ENCODE measurements around the gene CLCN6. TPM values are rescaled to one million over a fixed set of nuclear protein-coding genes. Genes with fewer than 3 reads are reported as not detected.

The CLCN6 gene
- total RNA-seq, 1 experiment from 2014 or later = 13.7 TPM

- BruUV-seq (replicated peaks) = no TSS peak
- intact Hi-C loops (cut with micrococcal nuclease) = loop anchor here (10.0 kb wide), 2 partner anchors 368 to 802 kb away; no protein-coding TSS in a partner anchor
- Histone ChIP-seq H3K79me2 (ENCODE audit: insufficient read depth, low read length) (no peaks in the 10 kb centered on the region), H3K4me1 (ENCODE audit: control insufficient read depth in 1 of 2, insufficient read depth in 2 of 2, low read length in 2 of 2) (no peaks in the 10 kb centered on the region), H2AFZ (ENCODE audit: low read depth, low read length, poor library complexity, severe bottlenecking) (no peak overlapping the region), H3K27ac (ENCODE audit: low read depth, low read length) (no peak overlapping the region), H3K4me2 (ENCODE audit: low read length) (no peak overlapping the region), H3K27me3 (ENCODE audit: insufficient read depth, low read length) (no peaks in the 10 kb centered on the region), H3K9ac (ENCODE audit: low read length) (no peak overlapping the region), H3K9me3 (ENCODE audit: control insufficient read depth in 1 of 2, insufficient read depth in 1 of 2, low read depth in 1 of 2, low read length in 2 of 2) (no peaks in the 10 kb centered on the region), H3K9me2 (ENCODE audit: insufficient read depth) (no peaks in the 10 kb centered on the region), H3K4me3 (replicated peaks in 1 of 2; ENCODE audit: low read depth in 1 of 2, low read length in 2 of 2) (no peak overlapping the region), H3K36me3 (ENCODE audit: control insufficient read depth in 1 of 2, insufficient read depth in 2 of 2, low read length in 2 of 2) (peaks cover 7 to 26% of the 10 kb centered on the region in 2 experiments; a peak in 2 of 4 replicates), H4K20me1 (ENCODE audit: insufficient read depth) (no peaks in the 10 kb centered on the region)
- ATAC-seq = no peak
- POLR2A ChIA-PET = interaction anchor here (1.0 to 1.1 kb wide), 2 partner anchors 55 to 71 kb away, joined by 3 to 4 read pairs; no protein-coding TSS in a partner anchor
- no peak for DNase-seq (ENCODE audit: low read depth, low spot score)
- CTCF ChIA-PET = interaction anchor here (1.0 kb wide), 1 partner anchor 59 kb away, joined by 4 read pairs; no protein-coding TSS in a partner anchor
- RAD21 ChIA-PET (ENCODE audit: low non-redundant PET in 1 of 2, low total read pairs in 2 of 2, uncharacterized antibody in 2 of 2, unreplicated experiment in 2 of 2) = no interaction called here
- TF ChIP-seq, protein P1, sequence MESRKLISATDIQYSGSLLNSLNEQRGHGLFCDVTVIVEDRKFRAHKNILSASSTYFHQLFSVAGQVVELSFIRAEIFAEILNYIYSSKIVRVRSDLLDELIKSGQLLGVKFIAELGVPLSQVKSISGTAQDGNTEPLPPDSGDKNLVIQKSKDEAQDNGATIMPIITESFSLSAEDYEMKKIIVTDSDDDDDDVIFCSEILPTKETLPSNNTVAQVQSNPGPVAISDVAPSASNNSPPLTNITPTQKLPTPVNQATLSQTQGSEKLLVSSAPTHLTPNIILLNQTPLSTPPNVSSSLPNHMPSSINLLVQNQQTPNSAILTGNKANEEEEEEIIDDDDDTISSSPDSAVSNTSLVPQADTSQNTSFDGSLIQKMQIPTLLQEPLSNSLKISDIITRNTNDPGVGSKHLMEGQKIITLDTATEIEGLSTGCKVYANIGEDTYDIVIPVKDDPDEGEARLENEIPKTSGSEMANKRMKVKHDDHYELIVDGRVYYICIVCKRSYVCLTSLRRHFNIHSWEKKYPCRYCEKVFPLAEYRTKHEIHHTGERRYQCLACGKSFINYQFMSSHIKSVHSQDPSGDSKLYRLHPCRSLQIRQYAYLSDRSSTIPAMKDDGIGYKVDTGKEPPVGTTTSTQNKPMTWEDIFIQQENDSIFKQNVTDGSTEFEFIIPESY (IDR thresholded peaks at IDR 0.05; ENCODE audit: extremely low read depth, insufficient replicate concordance, low read length) = no peak
- no peak for TF ChIP-seq SP1 (IDR thresholded peaks at IDR 0.05; ENCODE audit: low read depth)
- TF ChIP-seq SRF (IDR thresholded peaks at IDR 0.05; ENCODE audit: low read depth) = no peak
- TF ChIP-seq YY1 (IDR thresholded peaks at IDR 0.05; ENCODE audit: extremely low read depth, insufficient replicate concordance, low read depth, low read length) = no peak
- TF ChIP-seq, protein P2, sequence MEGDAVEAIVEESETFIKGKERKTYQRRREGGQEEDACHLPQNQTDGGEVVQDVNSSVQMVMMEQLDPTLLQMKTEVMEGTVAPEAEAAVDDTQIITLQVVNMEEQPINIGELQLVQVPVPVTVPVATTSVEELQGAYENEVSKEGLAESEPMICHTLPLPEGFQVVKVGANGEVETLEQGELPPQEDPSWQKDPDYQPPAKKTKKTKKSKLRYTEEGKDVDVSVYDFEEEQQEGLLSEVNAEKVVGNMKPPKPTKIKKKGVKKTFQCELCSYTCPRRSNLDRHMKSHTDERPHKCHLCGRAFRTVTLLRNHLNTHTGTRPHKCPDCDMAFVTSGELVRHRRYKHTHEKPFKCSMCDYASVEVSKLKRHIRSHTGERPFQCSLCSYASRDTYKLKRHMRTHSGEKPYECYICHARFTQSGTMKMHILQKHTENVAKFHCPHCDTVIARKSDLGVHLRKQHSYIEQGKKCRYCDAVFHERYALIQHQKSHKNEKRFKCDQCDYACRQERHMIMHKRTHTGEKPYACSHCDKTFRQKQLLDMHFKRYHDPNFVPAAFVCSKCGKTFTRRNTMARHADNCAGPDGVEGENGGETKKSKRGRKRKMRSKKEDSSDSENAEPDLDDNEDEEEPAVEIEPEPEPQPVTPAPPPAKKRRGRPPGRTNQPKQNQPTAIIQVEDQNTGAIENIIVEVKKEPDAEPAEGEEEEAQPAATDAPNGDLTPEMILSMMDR (IDR thresholded peaks at IDR 0.05 in 2 of 3, conservative IDR thresholded peaks at IDR 0.05 in 1 of 3; ENCODE audit: borderline replicate concordance in 1 of 3, insufficient read depth in 1 of 3, low read depth in 2 of 3, low read length in 2 of 3) = no peak
- TF ChIP-seq CBX3 (IDR thresholded peaks at IDR 0.05; ENCODE audit: low read depth) = no peak
- TF ChIP-seq EZH2phosphoT487 (IDR thresholded peaks at IDR 0.05; ENCODE audit: borderline replicate concordance) = no peak
- TF ChIP-seq ZNF274 (IDR thresholded peaks at IDR 0.05; ENCODE audit: low read depth, low read length) = no peak
- no peak for TF ChIP-seq FOSL1 (IDR thresholded peaks at IDR 0.05; ENCODE audit: low read depth)
- TF ChIP-seq ATF3 (IDR thresholded peaks at IDR 0.05) = no peak
- TF ChIP-seq RAD21 (IDR thresholded peaks at IDR 0.05; ENCODE audit: low read depth) = no peak
- no peak for TF ChIP-seq ELF1 (IDR thresholded peaks at IDR 0.05; ENCODE audit: borderline replicate concordance, low read depth)
- no peak for TF ChIP-seq TCF7L2 (IDR thresholded peaks at IDR 0.05; ENCODE audit: borderline replicate concordance, extremely low read depth, insufficient read depth, insufficient read length)
- TF ChIP-seq REST (IDR thresholded peaks at IDR 0.05; ENCODE audit: low read depth) = no peak
- no peak for TF ChIP-seq POLR2AphosphoS5 (IDR thresholded peaks at IDR 0.05; ENCODE audit: low read depth, low read length)
These were observed 31.2 kb downstream of the CLCN6 start for GRCh38 chr1:11836955-11837766.

Data from HCT116 (cell line).